K562 (cell line): ENCODE data around the gene EPO. TPM values are rescaled to one million over a fixed set of nuclear protein-coding genes. Genes with fewer than 3 reads are reported as not detected.

Source experiments
- CBX2 ChIP-seq: fragments of 200-600 bp; sonication (generic); IDR thresholded peaks from one replicate; pipeline ENCODE4 v1.6.1; 2012; ENCODE audit warnings: mild to moderate bottlenecking, low read length, inconsistent platforms; ENCODE audit not compliant: insufficient read depth, poor library complexity, severe bottlenecking
- COPS2 ChIP-seq: fragments of 450-650 bp; conservative IDR thresholded peaks from 2 replicates; pipeline ENCODE4 v1.6.1; 2016; ENCODE audit warnings: mild to moderate bottlenecking, moderate library complexity
- DACH1 ChIP-seq: fragments of 450-650 bp; IDR thresholded peaks from 2 replicates; pipeline ENCODE4 v1.6.1; 2018; ENCODE audit not compliant: partially characterized antibody
- GTF2E2 ChIP-seq: fragments of 200-800 bp; sonication (Bioruptor generic); IDR thresholded peaks from 2 replicates; pipeline ENCODE4 v1.6.1; 2016; ENCODE audit warnings: missing genetic modification characterization, missing compliant biosample characterization
- KAT8 ChIP-seq: fragments of 450-650 bp; IDR thresholded peaks from 2 replicates; pipeline ENCODE4 v1.6.1; 2016; ENCODE audit warnings: low read depth, mild to moderate bottlenecking
- KDM1A ChIP-seq, 2 experiments: fragments of 450-650 bp; IDR thresholded peaks; 2 replicates each; pipeline ENCODE4 v1.6.1; 2016; ENCODE audit warnings: mild to moderate bottlenecking in 2 of 2
- MBD2 ChIP-seq: sonication (generic); IDR thresholded peaks from 2 replicates; pipeline ENCODE4 v1.6.1; 2016; ENCODE audit warnings: low read depth, borderline replicate concordance
- PHTF2 ChIP-seq: fragments of 250-450 bp; sonication (Bioruptor Pico); IDR thresholded peaks from 2 replicates; pipeline ENCODE4 v1.5.0; 2021; ENCODE audit warnings: mild to moderate bottlenecking
- RB1 ChIP-seq: fragments of 450-650 bp; IDR thresholded peaks from 2 replicates; pipeline ENCODE4 v1.6.1; 2017; ENCODE audit warnings: low read depth, mild to moderate bottlenecking
- SMARCB1 ChIP-seq: IDR thresholded peaks from 2 replicates; pipeline ENCODE4 v1.6.1; 2011; ENCODE audit warnings: improper control_type of control experiment, low read depth; ENCODE audit not compliant: insufficient read length
- SRSF1 ChIP-seq: fragments of 200-400 bp; formaldehyde crosslinking; IDR thresholded peaks from 2 replicates; pipeline ENCODE4 v1.6.1; 2017; ENCODE audit warnings: mild to moderate bottlenecking, low read depth, low read length, moderate library complexity
- TAL1 ChIP-seq: fragments of 450-650 bp; IDR thresholded peaks from 2 replicates; pipeline ENCODE4 v1.6.1; 2016; ENCODE audit warnings: mild to moderate bottlenecking
- TSC22D4 ChIP-seq: fragments of 450-650 bp; IDR thresholded peaks from 2 replicates; pipeline ENCODE4 v1.6.1; 2016; ENCODE audit warnings: missing genetic modification characterization, missing biosample characterization, control low read depth
- TSHZ1 ChIP-seq: fragments of 250-450 bp; sonication (Bioruptor Pico); IDR thresholded peaks from 2 replicates; pipeline ENCODE4 v1.4.0; 2020; ENCODE audit warnings: mild to moderate bottlenecking, moderate library complexity
- ZKSCAN1 ChIP-seq: fragments of 150-350 bp; IDR thresholded peaks from 2 replicates; pipeline ENCODE4 v1.6.1; 2016; ENCODE audit warnings: low read depth, low read length
- ZNF146 ChIP-seq: IDR thresholded peaks from one replicate; pipeline ENCODE4 v1.6.1; 2018; ENCODE audit warnings: missing compliant biosample characterization; ENCODE audit not compliant: unreplicated experiment
- ZNF431 ChIP-seq: sonication (generic); formaldehyde crosslinking; IDR thresholded peaks from 2 replicates; pipeline ENCODE4 v1.8.0; 2022; ENCODE audit warnings: mild to moderate bottlenecking, missing genetic modification reagents
- ZNF444 ChIP-seq: fragments of 250-450 bp; sonication (Bioruptor Pico); IDR thresholded peaks from 2 replicates; pipeline ENCODE4 v1.4.0; 2020; ENCODE audit warnings: mild to moderate bottlenecking, moderate library complexity
- ZNF589 ChIP-seq: fragments of 200-800 bp; sonication (Bioruptor generic); IDR thresholded peaks from 2 replicates; pipeline ENCODE4 v1.6.1; 2016; ENCODE audit warnings: low read depth, missing genetic modification characterization, missing compliant biosample characterization
- polyA plus RNA-seq, 8 experiments: library from polyadenylated mRNA; depleted of rRNA in 4 of 8; stranded (reverse) in 5 of 8; unstranded in 3 of 8; fragments of >200 nt; fragmentation: Nextera tagmentation in 2 of 8; fragmentation: Illumina TruSeq in 1 of 8; extraction: Ambion mirVana in 2 of 8; extraction: Trizol in 1 of 8; gene quantifications; 2 replicates each; pipeline versions ENCODE4 v1.2.1 to v1.2.3, GENCODE V29; 2011 to 2014; ENCODE audit warnings: inconsistent platforms in 1 of 8, missing spikeins in 1 of 8
- total RNA-seq, 7 experiments: library from RNA; depleted of rRNA in 6 of 7; stranded (reverse); fragments of >200 nt in 6 of 7; fragmentation: Illumina TruSeq in 2 of 7; extraction: Trizol in 2 of 7; gene quantifications; 2 replicates each; pipeline versions ENCODE4 v1.2.1 to v1.2.3, GENCODE V29; 2011 to 2021; ENCODE audit warnings: low replicate concordance in 1 of 7
- TF ChIP-seq, protein P1 (sequence below): sonication (generic); formaldehyde crosslinking; IDR thresholded peaks from 2 replicates; pipeline ENCODE4 v1.8.0; 2023; ENCODE audit warnings: mild to moderate bottlenecking, missing genetic modification reagents
- TF ChIP-seq, protein P2 (sequence below): fragments of 450-650 bp; formaldehyde crosslinking; IDR thresholded peaks from 2 replicates; pipeline ENCODE4 v1.4.0; 2020; ENCODE audit warnings: mild to moderate bottlenecking
- TF ChIP-seq, protein P3 (sequence below): sonication (generic); formaldehyde crosslinking; IDR thresholded peaks from 2 replicates; pipeline ENCODE4 v1.8.1; 2022; ENCODE audit warnings: missing genetic modification reagents

Gene EPO
- total and polyA plus RNA-seq, 9 of the 15 experiments (the other 6 are each of a cell fraction or from before 2014, with no cell fraction given), result 0.06 to 0.41 (median 0.07) TPM; not detected in 6

- TF ChIP-seq KAT8 (no peak), SMARCB1 (no peak), SRSF1 (no peak), GTF2E2 (tag) (peak; percentile 74; the same call in 1 of the 2 replicates), ZNF431 (CRISPR knock-in tag) (0 out of 2 replicates have a peak, but pooled peaks have one; percentile 45), ZNF444 (CRISPR knock-in tag) (no peak), TSHZ1 (no peak), TSC22D4 (tag) (no peak), ZNF589 (CRISPR knock-in tag) (no peak), TAL1 (no peak), RB1 (peak; percentile 95), ZKSCAN1 (no peak), DACH1 (no peak), COPS2 (no peak), MBD2 (no peak; the same call in 1 of the 2 replicates), KDM1A (IDR thresholded peaks at IDR 0.05) (no peak), ZNF146 (CRISPR knock-in tag) (no peak), CBX2 (no peak), PHTF2 (CRISPR knock-in tag) (no peak)
- TF ChIP-seq, protein P1, sequence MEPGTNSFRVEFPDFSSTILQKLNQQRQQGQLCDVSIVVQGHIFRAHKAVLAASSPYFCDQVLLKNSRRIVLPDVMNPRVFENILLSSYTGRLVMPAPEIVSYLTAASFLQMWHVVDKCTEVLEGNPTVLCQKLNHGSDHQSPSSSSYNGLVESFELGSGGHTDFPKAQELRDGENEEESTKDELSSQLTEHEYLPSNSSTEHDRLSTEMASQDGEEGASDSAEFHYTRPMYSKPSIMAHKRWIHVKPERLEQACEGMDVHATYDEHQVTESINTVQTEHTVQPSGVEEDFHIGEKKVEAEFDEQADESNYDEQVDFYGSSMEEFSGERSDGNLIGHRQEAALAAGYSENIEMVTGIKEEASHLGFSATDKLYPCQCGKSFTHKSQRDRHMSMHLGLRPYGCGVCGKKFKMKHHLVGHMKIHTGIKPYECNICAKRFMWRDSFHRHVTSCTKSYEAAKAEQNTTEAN, result no peak
- TF ChIP-seq, protein P2, sequence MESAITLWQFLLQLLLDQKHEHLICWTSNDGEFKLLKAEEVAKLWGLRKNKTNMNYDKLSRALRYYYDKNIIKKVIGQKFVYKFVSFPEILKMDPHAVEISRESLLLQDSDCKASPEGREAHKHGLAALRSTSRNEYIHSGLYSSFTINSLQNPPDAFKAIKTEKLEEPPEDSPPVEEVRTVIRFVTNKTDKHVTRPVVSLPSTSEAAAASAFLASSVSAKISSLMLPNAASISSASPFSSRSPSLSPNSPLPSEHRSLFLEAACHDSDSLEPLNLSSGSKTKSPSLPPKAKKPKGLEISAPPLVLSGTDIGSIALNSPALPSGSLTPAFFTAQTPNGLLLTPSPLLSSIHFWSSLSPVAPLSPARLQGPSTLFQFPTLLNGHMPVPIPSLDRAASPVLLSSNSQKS (CRISPR knock-in tag), result no peak
- TF ChIP-seq, protein P3, sequence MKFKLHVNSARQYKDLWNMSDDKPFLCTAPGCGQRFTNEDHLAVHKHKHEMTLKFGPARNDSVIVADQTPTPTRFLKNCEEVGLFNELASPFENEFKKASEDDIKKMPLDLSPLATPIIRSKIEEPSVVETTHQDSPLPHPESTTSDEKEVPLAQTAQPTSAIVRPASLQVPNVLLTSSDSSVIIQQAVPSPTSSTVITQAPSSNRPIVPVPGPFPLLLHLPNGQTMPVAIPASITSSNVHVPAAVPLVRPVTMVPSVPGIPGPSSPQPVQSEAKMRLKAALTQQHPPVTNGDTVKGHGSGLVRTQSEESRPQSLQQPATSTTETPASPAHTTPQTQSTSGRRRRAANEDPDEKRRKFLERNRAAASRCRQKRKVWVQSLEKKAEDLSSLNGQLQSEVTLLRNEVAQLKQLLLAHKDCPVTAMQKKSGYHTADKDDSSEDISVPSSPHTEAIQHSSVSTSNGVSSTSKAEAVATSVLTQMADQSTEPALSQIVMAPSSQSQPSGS (CRISPR knock-in tag), result no peak
Measured at GRCh38 chr7:100705753-100706671, 14.3 kb upstream of the EPO start, which contains the start of gene POP7 (continued).
